ENCODE measurements around the gene DNAJB8. TPM values are rescaled to one million over a fixed set of nuclear protein-coding genes. Genes with fewer than 3 reads are reported as not detected.
A peak's percentile ranks its signal among the peaks of the same experiment; 100 is the strongest.

DNAJB8 gene
- total RNA-seq, 1 donor: not detected

GRCh38 chr3:128499724-128500275 lies 33.1 kb upstream of the DNAJB8 start:
- H3K27me3 ChIP-seq (ENCODE audit: insufficient read depth, low read length): peaks cover 28% of the 10 kb centered on the region
- no peak overlapping the region for H2AFZ ChIP-seq (ENCODE audit: low read length)
- no peak overlapping the region for H3K27ac ChIP-seq (ENCODE audit: low read depth, low read length)
- TF ChIP-seq, protein P1, sequence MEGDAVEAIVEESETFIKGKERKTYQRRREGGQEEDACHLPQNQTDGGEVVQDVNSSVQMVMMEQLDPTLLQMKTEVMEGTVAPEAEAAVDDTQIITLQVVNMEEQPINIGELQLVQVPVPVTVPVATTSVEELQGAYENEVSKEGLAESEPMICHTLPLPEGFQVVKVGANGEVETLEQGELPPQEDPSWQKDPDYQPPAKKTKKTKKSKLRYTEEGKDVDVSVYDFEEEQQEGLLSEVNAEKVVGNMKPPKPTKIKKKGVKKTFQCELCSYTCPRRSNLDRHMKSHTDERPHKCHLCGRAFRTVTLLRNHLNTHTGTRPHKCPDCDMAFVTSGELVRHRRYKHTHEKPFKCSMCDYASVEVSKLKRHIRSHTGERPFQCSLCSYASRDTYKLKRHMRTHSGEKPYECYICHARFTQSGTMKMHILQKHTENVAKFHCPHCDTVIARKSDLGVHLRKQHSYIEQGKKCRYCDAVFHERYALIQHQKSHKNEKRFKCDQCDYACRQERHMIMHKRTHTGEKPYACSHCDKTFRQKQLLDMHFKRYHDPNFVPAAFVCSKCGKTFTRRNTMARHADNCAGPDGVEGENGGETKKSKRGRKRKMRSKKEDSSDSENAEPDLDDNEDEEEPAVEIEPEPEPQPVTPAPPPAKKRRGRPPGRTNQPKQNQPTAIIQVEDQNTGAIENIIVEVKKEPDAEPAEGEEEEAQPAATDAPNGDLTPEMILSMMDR (IDR thresholded peaks at IDR 0.05; ENCODE audit: extremely low read depth, low read depth, low read length): no peak
- H3K79me2 ChIP-seq (ENCODE audit: insufficient read depth, low read length): no peaks in the 10 kb centered on the region
- peaks cover 6% of the 10 kb centered on the region for H3K4me1 ChIP-seq (ENCODE audit: insufficient read depth, low read length)
- no peaks in the 10 kb centered on the region for H3K36me3 ChIP-seq (ENCODE audit: insufficient read depth, low read length)
- H4K20me1 ChIP-seq (ENCODE audit: insufficient read depth, low read length): no peaks in the 10 kb centered on the region
- DNase-seq (ENCODE audit: insufficient read length, low spot score, missing footprints): no peak
- no peak overlapping the region for H3K4me2 ChIP-seq (ENCODE audit: insufficient read depth, low read length)
- H3K4me3 ChIP-seq (ENCODE audit: insufficient read depth, low read length): no peak overlapping the region
- no peaks in the 10 kb centered on the region for H3K9me3 ChIP-seq (ENCODE audit: low read depth, low read length)

DNA sequence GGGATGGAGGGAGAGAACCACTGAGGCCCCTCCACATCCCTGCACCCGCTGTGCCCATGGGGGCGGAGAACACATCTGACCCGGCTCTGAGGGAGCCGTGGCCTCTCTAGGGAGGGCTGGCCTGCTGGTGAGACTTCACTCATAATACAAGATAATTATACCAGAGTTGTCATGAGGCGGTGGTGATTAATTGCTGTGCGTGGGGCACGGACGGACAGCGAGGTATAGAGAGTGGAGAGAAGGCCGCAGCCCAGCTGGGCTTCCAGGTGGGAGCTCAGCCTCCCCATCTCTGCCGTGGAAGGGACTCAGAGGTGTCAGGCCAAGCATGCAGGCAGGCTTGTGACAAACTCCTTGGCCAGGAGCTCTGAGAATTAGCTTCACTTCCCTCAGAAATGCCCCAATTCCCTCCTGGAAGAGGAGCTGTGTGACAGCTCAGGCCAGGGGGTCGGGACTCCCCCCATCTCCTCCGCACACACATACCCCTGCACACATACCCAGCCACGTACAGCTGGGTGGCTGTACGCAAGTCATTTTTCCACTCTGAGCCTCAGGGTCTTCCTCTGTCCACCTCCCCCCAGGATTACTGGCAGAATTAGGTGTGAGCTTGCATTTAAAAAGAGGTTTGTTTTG lies 32.3 kb upstream of the DNAJB8 start:
- no peaks in the 10 kb centered on the region for H3K9me3 ChIP-seq (ENCODE audit: low read depth, low read length)
- no peak for DNase-seq (ENCODE audit: insufficient read length, low spot score, missing footprints)
- peaks cover 6% of the 10 kb centered on the region for H3K4me1 ChIP-seq (ENCODE audit: insufficient read depth, low read length)
- H2AFZ ChIP-seq (ENCODE audit: low read length): no peak overlapping the region
- no peaks in the 10 kb centered on the region for H3K36me3 ChIP-seq (ENCODE audit: insufficient read depth, low read length)
- H3K4me3 ChIP-seq (ENCODE audit: insufficient read depth, low read length): no peak overlapping the region
- no peaks in the 10 kb centered on the region for H3K79me2 ChIP-seq (ENCODE audit: insufficient read depth, low read length)
- H3K27ac ChIP-seq (ENCODE audit: low read depth, low read length): no peak overlapping the region
- H3K4me2 ChIP-seq (ENCODE audit: insufficient read depth, low read length): no peak overlapping the region
- H3K27me3 ChIP-seq (ENCODE audit: insufficient read depth, low read length): peaks cover 36% of the 10 kb centered on the region
- TF ChIP-seq, protein P1 (IDR thresholded peaks at IDR 0.05; ENCODE audit: extremely low read depth, low read depth, low read length): no peak
- H4K20me1 ChIP-seq (ENCODE audit: insufficient read depth, low read length): peaks cover 3% of the 10 kb centered on the region

DNA sequence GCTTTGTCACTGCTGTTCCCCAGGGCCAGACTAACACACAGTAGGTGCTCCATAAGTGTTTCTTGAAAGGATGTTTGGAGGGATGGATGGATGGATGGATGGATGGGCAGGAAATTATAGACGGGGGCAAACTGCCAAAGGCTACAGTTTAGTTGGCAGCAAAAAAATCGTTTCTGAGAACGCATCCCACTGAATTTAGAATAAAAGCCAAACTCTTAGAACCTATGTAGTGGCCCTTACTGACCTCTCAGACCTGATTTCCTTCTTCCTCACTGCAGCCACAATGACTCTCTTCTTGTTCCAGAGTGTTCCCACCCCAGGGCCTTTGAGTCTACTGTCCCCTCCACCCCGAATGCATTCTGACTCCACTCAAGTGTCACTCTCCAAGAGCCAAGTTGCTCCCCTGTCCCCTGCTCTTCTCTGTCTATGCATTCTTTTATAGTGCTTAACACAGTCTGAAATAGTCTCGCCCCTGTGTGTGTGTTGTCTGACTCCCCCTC lies 31.5 kb upstream of the DNAJB8 start:
- Histone ChIP-seq H3K4me2 (ENCODE audit: insufficient read depth, low read length) (peak overlapping the region; percentile 84), H3K9me3 (ENCODE audit: low read depth, low read length) (no peaks in the 10 kb centered on the region), H3K79me2 (ENCODE audit: insufficient read depth, low read length) (no peaks in the 10 kb centered on the region), H3K4me3 (ENCODE audit: insufficient read depth, low read length) (peak overlapping the region; percentile 27), H2AFZ (ENCODE audit: low read length) (no peak overlapping the region), H3K27me3 (ENCODE audit: insufficient read depth, low read length) (peaks cover 44% of the 10 kb centered on the region), H3K27ac (ENCODE audit: low read depth, low read length) (no peak overlapping the region), H4K20me1 (ENCODE audit: insufficient read depth, low read length) (peaks cover 4% of the 10 kb centered on the region), H3K4me1 (ENCODE audit: insufficient read depth, low read length) (peaks cover 6% of the 10 kb centered on the region), H3K36me3 (ENCODE audit: insufficient read depth, low read length) (no peaks in the 10 kb centered on the region)
- TF ChIP-seq, protein P1 (IDR thresholded peaks at IDR 0.05; ENCODE audit: extremely low read depth, low read depth, low read length): no peak
- no peak for DNase-seq (ENCODE audit: insufficient read length, low spot score, missing footprints)

GRCh38 chr3:128497305-128498126 lies 30.8 kb upstream of the DNAJB8 start:
- Histone ChIP-seq H2AFZ (ENCODE audit: low read length) (no peak overlapping the region), H3K9me3 (ENCODE audit: low read depth, low read length) (no peaks in the 10 kb centered on the region), H3K4me1 (ENCODE audit: insufficient read depth, low read length) (peaks cover 6% of the 10 kb centered on the region), H3K27me3 (ENCODE audit: insufficient read depth, low read length) (peaks cover 50% of the 10 kb centered on the region), H3K36me3 (ENCODE audit: insufficient read depth, low read length) (no peaks in the 10 kb centered on the region), H3K79me2 (ENCODE audit: insufficient read depth, low read length) (no peaks in the 10 kb centered on the region), H3K4me2 (ENCODE audit: insufficient read depth, low read length) (peak overlapping the region; percentile 84), H3K27ac (ENCODE audit: low read depth, low read length) (no peak overlapping the region), H3K4me3 (ENCODE audit: insufficient read depth, low read length) (peak overlapping the region; percentile 68), H4K20me1 (ENCODE audit: insufficient read depth, low read length) (peaks cover 4% of the 10 kb centered on the region)
- peak; percentile 96 for DNase-seq (ENCODE audit: insufficient read length, low spot score, missing footprints)
- TF ChIP-seq, protein P1 (IDR thresholded peaks at IDR 0.05; ENCODE audit: extremely low read depth, low read depth, low read length): peak; percentile 44
